HG03571 (cell line): ENCODE measurements around the gene BEST4.
"Not testable (repeated sequence)": the region's sequence is repeated elsewhere in the genome, so short reads cannot be mapped to it uniquely, and the experiment has no call there.

Experiments
- ATAC-seq: cut with Tn5 transposase; IDR thresholded peaks from one replicate; pipeline ENCODE4 v1.9.1; 2021; ENCODE audit not compliant: unreplicated experiment

The BEST4 gene

GRCh38 chr1:44803062-44803311, 15.0 kb upstream of the BEST4 start:
- no peak for ATAC-seq

- ATAC-seq, result no peak
These were observed 14.5 kb upstream of the BEST4 start for GRCh38 chr1:44802306-44803061.

GRCh38 chr1:44801491-44802305, 13.7 kb upstream of the BEST4 start:
- no peak for ATAC-seq

GRCh38 chr1:44799770-44800584, 12.0 kb upstream of the BEST4 start, which contains the start of gene PLK3:
TSS of gene PLK3 (plus strand) at chr1:44800377. CDS start at chr1:44800464, 87 bp downstream.
- peak; percentile 80 for ATAC-seq

- ATAC-seq, result no peak
These were observed 10.8 kb upstream of the BEST4 start for GRCh38 chr1:44798481-44799365.

GRCh38 chr1:44797886-44798285, 9.9 kb upstream of the BEST4 start:
- not testable (repeated sequence) for ATAC-seq

- ATAC-seq, result no peak
These were observed 4.9 kb upstream of the BEST4 start for GRCh38 chr1:44792736-44793502.

GRCh38 chr1:44790968-44791801, 3.2 kb upstream of the BEST4 start:
- no peak for ATAC-seq

- no peak for ATAC-seq
These were observed 464 bp downstream of the BEST4 start for GRCh38 chr1:44787506-44787905.

- no peak for ATAC-seq
These were observed 1.0 kb downstream of the BEST4 start for GRCh38 chr1:44786841-44787426.

GRCh38 chr1:44786138-44786840, 1.7 kb downstream of the BEST4 start:
- no peak for ATAC-seq

GRCh38 chr1:44785501-44786137, 2.4 kb downstream of the BEST4 start:
- ATAC-seq, result no peak

GRCh38 chr1:44785029-44785380, 3.0 kb downstream of the BEST4 start:
- ATAC-seq, result no peak

GRCh38 chr1:44784094-44785028, 3.6 kb downstream of the BEST4 start:
- no peak for ATAC-seq

GRCh38 chr1:44783697-44784093, 4.3 kb downstream of the BEST4 start:
- no peak for ATAC-seq

- no peak for ATAC-seq
These were observed 7.3 kb downstream of the BEST4 start for GRCh38 chr1:44780583-44781121.
